Tibial nerve (tissue), 4 donors: ENCODE measurements around the gene S100G. TPM values are rescaled to one million over a fixed set of nuclear protein-coding genes. Genes with fewer than 3 reads are reported as not detected.
A peak's percentile ranks its signal among the peaks of the same experiment; 100 is the strongest.

ENCODE experiments used
- DNase-seq, 2 donors: peaks; one replicate each; pipeline ENCODE4 v3.0.0-alpha.2; 2019; ENCODE audit warnings: low spot score in 2 of 2
- H3K27ac ChIP-seq, 4 donors: fragments of 200-600 bp; sonication (generic) in 3 of 4; one replicate each; pipeline ENCODE4 v1.5.1; 2017 to 2019; ENCODE audit warnings: mild to moderate bottlenecking in 1 of 4
- H3K27me3 ChIP-seq, 2 donors: fragments of 200-600 bp; sonication (generic) in 1 of 2; one replicate each; pipeline versions ENCODE4 v1.5.1 to v1.6.0; 2017 to 2019
- H3K36me3 ChIP-seq, 3 donors: fragments of 200-600 bp; sonication (generic); one replicate each; pipeline ENCODE4 v1.5.1; 2018 to 2019
- H3K4me1 ChIP-seq, 4 donors: fragments of 200-600 bp; sonication (generic) in 3 of 4; one replicate each; pipeline ENCODE4 v1.5.1; 2017 to 2019
- H3K4me3 ChIP-seq, 4 donors: fragments of 200-600 bp; sonication (generic) in 3 of 4; one replicate each; pipeline ENCODE4 v1.5.1; 2017 to 2019; ENCODE audit warnings: mild to moderate bottlenecking in 1 of 4, moderate library complexity in 1 of 4
- H3K9me3 ChIP-seq, 4 donors: fragments of 200-600 bp; sonication (generic) in 3 of 4; one replicate each; pipeline ENCODE4 v1.5.1; 2017 to 2019
- CTCF ChIP-seq, 5 experiments: fragments of 200-600 bp in 3 of 5; fragments of 450-650 bp in 2 of 5; sonication (generic) in 3 of 5; IDR thresholded peaks; one replicate each; pipeline ENCODE4 v1.5.1; 2016 to 2019; ENCODE audit warnings: antibody characterized with exemption in 5 of 5, mild to moderate bottlenecking in 3 of 5, moderate library complexity in 2 of 5
- EP300 ChIP-seq, 2 donors: sonication (generic); formaldehyde crosslinking; IDR thresholded peaks; one replicate each; pipeline ENCODE4 v1.6.1; 2017; ENCODE audit warnings: antibody characterized with exemption in 2 of 2, mild to moderate bottlenecking in 1 of 2
- POLR2A ChIP-seq, 2 donors: fragments of 450-650 bp; IDR thresholded peaks; one replicate each; pipeline ENCODE4 v1.6.1; 2017; ENCODE audit warnings: antibody characterized with exemption in 2 of 2, mild to moderate bottlenecking in 2 of 2, moderate library complexity in 2 of 2
- WGBS, 2 donors: methylation state at CpG; one replicate each; pipeline ENCODE4 v1.1.5; 2018; 5-methylcytosine and 5-hydroxymethylcytosine counted together
- total RNA-seq, 4 donors: library from RNA; depleted of rRNA; stranded (reverse); fragments of >200 nt; gene quantifications; one replicate each; pipeline ENCODE4 v1.1.0, GENCODE V29; 2016

Gene S100G
- total RNA-seq, 4 donors from 2014 or later = not detected

- Histone ChIP-seq H3K9me3 (no peaks in the 10 kb centered on the region), H3K27me3 (no peaks in the 10 kb centered on the region), H3K4me1 (no peaks in the 10 kb centered on the region), H3K27ac (no peak overlapping the region), H3K36me3 (peaks cover 0 to 60% (median 0%) of the 10 kb centered on the region in 3 donors), H3K4me3 (no peak overlapping the region)
- TF ChIP-seq POLR2A (IDR thresholded peaks at IDR 0.05) (no peak), EP300 (IDR thresholded peaks at IDR 0.05) (no peak), CTCF (IDR thresholded peaks at IDR 0.05) (no peak)
- WGBS, 2 donors = 86 to 92% methylated on average over 7 of the region's 7 CpGs
- DNase-seq = no peak
Observed at GRCh38 chrX:16683007-16683664, 33.2 kb downstream of the S100G start.

- Histone ChIP-seq H3K36me3 (peaks cover 0 to 64% (median 0%) of the 10 kb centered on the region in 3 donors), H3K27ac (no peak overlapping the region), H3K4me3 (no peak overlapping the region), H3K27me3 (no peaks in the 10 kb centered on the region), H3K9me3 (no peaks in the 10 kb centered on the region), H3K4me1 (no peaks in the 10 kb centered on the region)
- no peak for DNase-seq
- WGBS, 2 donors = 91 to 95% methylated on average over 3 of the region's 3 CpGs
- TF ChIP-seq EP300 (IDR thresholded peaks at IDR 0.05) (no peak), CTCF (IDR thresholded peaks at IDR 0.05) (no peak), POLR2A (IDR thresholded peaks at IDR 0.05) (no peak)
Observed at GRCh38 chrX:16687514-16687913, 37.6 kb downstream of the S100G start.

- TF ChIP-seq CTCF (IDR thresholded peaks at IDR 0.05) (peak; percentile 58 to 95 (median 82)), POLR2A (IDR thresholded peaks at IDR 0.05) (no peak)
- peaks cover 0 to 43% (median 0%) of the 10 kb centered on the region in 3 donors for H3K36me3 ChIP-seq
- WGBS, 2 donors = 53 to 58% methylated on average over 10 of the region's 10 CpGs
Observed at GRCh38 chrX:16695079-16695676, 45.2 kb downstream of the S100G start.

GRCh38 chrX:16696956-16697355 is 47.0 kb downstream of the S100G start:
- no peak overlapping the region for H3K27ac ChIP-seq
- 55 to 59% methylated on average over 3 of the region's 3 CpGs for WGBS, 2 donors
- H3K9me3 ChIP-seq = no peaks in the 10 kb centered on the region
- H3K27me3 ChIP-seq = peaks cover 0 to 5% of the 10 kb centered on the region in 2 donors
- H3K4me3 ChIP-seq = no peak overlapping the region
- no peak for DNase-seq
- H3K4me1 ChIP-seq = no peaks in the 10 kb centered on the region
- peaks cover 0 to 29% (median 0%) of the 10 kb centered on the region in 3 donors for H3K36me3 ChIP-seq
- TF ChIP-seq CTCF (IDR thresholded peaks at IDR 0.05) (no peak), POLR2A (IDR thresholded peaks at IDR 0.05) (no peak), EP300 (IDR thresholded peaks at IDR 0.05) (no peak)

More at GRCh38 chrX:16695079-16695676, 45.2 kb downstream of the S100G start:
- Histone ChIP-seq H3K27ac (no peak overlapping the region), H3K27me3 (peaks cover 0 to 5% of the 10 kb centered on the region in 2 donors), H3K4me3 (no peak overlapping the region), H3K9me3 (no peaks in the 10 kb centered on the region), H3K4me1 (no peaks in the 10 kb centered on the region)
- DNase-seq = peak; percentile 47 to 81

GRCh38 chrX:16699389-16699788 is 49.4 kb downstream of the S100G start:
- no peak overlapping the region for H3K27ac ChIP-seq
- DNase-seq = no peak
- WGBS, 2 donors = 88 to 95% methylated on average over 6 of the region's 6 CpGs
- no peaks in the 10 kb centered on the region for H3K9me3 ChIP-seq
- H3K27me3 ChIP-seq = peaks cover 0 to 6% of the 10 kb centered on the region in 2 donors
- peaks cover 0 to 14% (median 0%) of the 10 kb centered on the region in 3 donors for H3K36me3 ChIP-seq
- H3K4me3 ChIP-seq = no peak overlapping the region
- no peak for TF ChIP-seq POLR2A (IDR thresholded peaks at IDR 0.05)
- TF ChIP-seq CTCF (IDR thresholded peaks at IDR 0.05) = no peak
- no peak for TF ChIP-seq EP300 (IDR thresholded peaks at IDR 0.05)
- H3K4me1 ChIP-seq = no peaks in the 10 kb centered on the region
